GM18873 (cell line): ENCODE results near the gene OR5K2.
A peak's percentile ranks its signal among the peaks of the same experiment; 100 is the strongest.

Experiments
- ATAC-seq: cut with Tn5 transposase; IDR thresholded peaks from one replicate; pipeline ENCODE4 v1.9.1; 2021; ENCODE audit warnings: mild to moderate bottlenecking, moderate library complexity, moderate number of reproducible peaks; ENCODE audit not compliant: unreplicated experiment, low FRiP score

OR5K2 gene

DNA sequence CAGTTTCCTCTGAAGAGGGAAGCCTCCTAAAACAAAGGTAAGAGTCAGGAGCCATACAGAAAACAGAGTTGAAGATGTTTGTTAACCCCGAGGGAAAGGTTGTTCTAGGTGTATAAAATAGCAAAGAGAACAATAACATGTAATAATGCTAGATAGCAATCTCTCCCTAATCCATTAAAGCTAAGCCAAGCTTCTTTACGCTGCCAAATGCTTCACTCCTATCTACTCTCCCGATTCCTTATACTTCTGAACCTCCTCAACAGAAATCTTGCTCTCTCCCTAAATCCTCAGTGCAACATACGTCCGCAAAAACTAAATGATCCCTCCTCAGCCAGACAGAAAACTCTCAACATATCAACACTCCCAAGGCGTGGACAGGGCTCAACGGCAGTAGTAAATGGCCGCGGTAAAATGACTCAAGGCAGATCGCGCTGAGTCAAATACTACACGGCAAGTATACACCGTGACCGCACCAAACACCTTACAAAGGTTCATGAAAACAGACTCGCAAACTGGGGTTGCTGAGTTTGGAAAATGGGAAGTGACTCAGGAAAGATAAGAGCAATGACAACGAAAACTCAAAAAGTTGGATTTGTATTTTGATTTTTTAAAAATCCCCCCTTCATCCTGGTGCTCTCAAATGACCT is 24.5 kb downstream of the OR5K2 start:
- peak; percentile 40 for ATAC-seq

DNA sequence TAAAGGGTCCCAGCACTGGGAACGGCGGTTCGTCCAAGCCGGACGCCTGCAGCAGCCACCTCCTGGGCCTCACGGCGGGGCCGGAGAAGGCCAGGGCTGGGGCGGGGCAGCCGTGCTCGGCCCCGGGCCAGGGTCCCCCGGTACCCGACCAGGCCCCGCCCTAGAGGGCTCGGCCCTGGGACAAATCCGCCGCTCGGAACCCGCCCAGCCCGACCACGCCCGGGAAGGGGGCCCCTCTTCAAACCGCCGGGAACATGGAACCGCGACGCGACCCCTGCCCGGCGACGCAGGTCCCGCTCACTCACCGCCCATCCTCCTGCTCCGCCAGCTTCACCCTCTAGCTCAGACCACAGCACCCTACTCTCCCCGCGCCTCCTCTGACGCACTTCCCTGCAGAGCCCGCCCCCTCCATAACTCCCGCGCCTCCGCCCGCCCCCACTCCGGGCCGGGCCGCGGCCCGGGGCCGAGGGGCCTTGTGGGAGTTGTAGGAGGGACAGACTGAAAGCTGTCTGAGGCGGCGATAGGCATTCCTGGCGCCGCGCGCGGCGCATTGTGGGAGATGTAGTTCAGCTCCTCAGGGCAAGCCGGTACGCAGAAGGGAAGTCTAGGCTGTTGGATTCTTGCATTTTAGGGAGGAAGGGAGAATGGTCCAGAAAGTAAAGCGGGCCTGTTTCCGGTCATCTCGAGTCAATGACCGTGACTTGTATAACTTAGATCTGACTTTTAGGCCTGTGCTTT is 25.2 kb downstream of the OR5K2 start, which contains the start of gene CLDND1:
Gene CLDND1, minus strand, starts transcription at position 359 of the 738 bp plus-strand sequence. CDS start 1,478 bp downstream, outside the sequence.
- ATAC-seq = peak; percentile 79

DNA sequence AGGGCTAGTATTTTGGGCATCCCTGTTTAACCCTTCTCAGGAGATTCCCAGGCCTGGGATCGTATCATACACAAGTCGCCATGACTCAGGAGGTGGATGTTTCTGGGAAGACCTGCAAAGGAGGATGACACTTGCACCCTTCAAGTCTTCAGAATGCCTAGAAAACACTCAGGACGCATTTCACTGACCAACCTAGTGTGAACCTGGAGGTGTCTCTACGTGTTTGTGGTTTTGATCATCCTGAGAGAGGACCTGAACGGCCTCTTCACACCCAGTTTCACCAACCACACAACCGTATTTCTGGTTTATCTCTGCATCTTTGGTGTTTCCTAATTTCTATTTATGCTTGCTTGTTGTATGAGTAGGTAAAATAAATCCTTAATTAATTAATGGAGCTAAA is 28.0 kb downstream of the OR5K2 start:
- ATAC-seq = no peak

DNA sequence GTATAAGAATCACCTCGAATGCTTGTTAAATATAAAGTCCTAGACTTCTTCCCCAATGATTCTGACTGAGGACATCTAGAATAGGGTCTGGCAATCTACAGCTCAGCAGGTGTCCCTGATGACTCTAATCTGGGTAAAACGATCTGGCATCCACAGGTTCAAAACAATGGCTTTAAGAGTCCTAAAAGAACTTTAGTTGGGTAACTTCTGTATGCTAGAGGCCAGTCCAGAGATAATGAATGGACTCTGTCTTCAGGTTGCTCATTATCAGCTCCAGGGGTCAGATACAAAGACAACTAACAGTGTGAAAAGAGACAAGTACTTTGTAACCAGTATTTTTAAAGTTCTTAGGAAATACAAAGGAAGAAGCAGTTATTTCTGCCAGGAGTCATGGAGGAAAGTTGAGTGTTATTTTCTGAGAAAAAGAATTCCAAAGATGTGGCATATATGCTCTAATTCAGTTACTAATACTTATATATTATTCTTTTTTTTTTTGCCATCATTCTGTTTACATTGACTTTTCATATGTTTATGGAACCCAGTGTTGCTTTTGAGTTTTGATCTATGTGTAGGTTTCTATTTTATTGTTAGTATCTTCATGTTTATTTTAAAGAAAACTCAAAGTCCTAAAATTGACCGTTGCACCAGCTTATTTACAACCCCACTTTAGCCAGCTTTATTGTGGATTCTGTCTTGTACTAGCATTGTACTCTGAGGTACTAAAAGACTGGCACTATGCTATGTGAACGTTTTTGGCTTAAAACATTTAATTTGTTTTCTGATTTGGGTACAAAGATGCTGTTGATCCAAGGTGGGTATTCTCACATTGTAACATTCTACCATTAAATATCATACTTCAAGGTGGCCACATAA is 31.2 kb downstream of the OR5K2 start:
- no peak for ATAC-seq

DNA sequence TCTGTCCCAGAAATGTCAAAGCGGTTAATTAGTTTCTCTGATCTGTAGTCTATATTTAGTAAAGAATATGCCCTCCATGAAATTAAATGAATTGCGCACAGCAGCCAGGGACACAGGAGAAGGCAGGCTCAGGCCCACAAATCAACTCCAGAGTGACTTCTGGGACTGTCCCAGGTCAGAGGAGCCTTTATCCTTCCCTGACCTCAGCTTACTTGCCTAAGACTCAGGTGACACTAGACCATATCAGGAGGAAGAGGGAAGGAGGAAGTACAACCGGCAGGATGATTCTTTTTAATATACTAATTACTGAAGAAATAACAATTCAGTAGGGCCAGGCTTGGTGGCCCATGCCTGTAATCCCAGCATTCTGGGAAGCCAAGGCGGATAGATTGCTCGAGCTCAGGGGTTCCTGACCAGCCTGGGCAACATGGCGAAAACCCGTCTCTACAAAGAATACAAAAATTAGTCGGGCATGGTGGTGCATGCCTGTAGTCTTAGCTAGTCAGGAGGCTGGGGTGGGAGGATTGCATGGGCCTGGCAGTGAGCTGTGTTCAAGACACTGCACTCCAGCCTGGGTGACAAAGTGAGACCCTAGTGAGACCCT is 32.5 kb downstream of the OR5K2 start:
- no peak for ATAC-seq

DNA sequence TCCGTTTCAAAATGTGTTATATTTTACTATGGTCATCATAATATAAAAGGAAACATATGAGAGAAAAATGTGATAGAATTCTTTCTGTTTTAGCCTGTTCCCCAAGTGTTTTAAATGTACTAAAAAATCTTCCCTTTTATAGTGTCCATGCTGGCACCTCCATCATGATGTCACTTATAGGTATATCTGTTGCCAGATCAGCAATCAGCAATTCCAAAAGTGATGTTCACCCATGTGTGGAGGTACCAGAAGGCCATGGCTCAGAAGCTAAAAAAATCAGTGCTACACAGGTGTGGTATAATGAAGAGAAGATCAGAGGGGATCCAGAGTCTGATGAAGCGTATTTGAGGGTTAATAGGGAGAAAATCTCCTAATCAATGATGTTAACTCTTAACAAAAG is 33.2 kb downstream of the OR5K2 start:
- ATAC-seq = no peak

DNA sequence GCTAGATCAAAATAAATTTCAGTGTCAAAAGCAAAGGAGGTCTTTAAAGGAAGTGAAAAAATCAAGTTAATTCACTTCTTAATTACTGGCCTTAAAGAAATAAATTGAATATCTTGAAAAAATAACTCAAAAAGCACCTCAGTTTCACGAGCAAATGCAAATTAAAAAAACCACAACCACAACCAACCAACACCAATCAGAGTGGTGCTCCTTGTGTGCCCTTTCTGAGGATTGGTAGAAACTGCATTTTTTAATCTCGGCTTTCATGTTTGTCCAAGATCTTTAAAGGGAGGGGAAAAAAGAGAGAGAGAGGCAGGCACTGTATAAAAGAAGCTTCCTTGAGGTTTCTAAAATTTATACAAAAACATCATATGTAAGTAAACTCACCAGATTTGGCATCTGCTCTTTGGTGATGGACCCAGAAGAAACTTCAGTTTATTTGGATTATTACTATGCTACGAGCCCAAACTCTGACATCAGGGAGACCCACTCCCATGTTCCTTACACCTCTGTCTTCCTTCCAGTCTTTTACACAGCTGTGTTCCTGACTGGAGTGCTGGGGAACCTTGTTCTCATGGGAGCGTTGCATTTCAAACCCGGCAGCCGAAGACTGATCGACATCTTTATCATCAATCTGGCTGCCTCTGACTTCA is 34.3 kb downstream of the OR5K2 start, which contains the start of gene GPR15:
Gene GPR15, plus strand, starts transcription at position 357 of the 653 bp plus-strand sequence. Its CDS starts 56 bp downstream, at position 413.
- peak; percentile 22 for ATAC-seq

DNA sequence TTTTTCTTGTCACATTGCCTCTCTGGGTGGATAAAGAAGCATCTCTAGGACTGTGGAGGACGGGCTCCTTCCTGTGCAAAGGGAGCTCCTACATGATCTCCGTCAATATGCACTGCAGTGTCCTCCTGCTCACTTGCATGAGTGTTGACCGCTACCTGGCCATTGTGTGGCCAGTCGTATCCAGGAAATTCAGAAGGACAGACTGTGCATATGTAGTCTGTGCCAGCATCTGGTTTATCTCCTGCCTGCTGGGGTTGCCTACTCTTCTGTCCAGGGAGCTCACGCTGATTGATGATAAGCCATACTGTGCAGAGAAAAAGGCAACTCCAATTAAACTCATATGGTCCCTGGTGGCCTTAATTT is 34.8 kb downstream of the OR5K2 start:
- no peak for ATAC-seq

DNA sequence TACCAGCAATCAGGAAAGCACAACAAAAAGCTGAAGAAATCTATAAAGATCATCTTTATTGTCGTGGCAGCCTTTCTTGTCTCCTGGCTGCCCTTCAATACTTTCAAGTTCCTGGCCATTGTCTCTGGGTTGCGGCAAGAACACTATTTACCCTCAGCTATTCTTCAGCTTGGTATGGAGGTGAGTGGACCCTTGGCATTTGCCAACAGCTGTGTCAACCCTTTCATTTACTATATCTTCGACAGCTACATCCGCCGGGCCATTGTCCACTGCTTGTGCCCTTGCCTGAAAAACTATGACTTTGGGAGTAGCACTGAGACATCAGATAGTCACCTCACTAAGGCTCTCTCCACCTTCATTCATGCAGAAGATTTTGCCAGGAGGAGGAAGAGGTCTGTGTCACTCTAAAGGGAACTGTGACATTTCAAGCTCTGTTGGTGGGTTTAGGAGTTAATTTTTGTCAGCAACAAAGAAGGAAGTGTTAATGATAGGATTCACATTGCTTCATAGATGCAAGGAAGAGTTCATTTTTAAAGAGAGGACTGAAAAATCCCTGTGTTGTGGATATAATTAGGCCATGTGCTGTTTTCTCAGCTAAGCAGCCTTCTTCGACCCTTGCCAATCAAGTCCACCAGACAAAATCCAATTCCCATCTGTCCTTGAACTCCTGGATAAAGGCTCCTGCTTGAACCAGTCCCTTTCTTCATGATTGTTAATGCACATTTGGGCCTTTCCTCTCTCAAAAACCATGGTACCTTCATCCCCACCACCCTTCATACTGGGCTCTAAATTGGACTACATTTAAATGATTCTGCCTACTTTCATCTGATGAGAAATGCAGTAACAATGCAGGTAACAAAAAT is 35.5 kb downstream of the OR5K2 start:
- no peak for ATAC-seq

DNA sequence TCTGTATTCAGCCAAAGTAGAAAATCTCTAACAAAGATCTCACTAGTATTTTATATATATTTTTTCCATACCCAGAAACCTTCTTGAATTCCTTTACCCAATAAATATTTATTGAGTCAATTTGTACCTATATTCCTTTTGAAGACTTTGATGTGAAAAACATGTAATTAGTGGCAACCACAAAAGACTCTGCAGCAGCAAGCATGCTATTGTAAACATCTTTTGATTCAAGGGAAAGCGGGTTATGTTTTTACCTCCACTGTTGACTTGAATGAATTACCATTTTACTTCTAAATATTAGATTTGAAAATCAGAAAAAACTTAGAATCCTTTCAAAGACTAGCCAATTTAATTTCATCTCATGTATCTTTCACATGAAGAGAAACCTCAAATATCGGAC is 36.7 kb downstream of the OR5K2 start:
- ATAC-seq = no peak

DNA sequence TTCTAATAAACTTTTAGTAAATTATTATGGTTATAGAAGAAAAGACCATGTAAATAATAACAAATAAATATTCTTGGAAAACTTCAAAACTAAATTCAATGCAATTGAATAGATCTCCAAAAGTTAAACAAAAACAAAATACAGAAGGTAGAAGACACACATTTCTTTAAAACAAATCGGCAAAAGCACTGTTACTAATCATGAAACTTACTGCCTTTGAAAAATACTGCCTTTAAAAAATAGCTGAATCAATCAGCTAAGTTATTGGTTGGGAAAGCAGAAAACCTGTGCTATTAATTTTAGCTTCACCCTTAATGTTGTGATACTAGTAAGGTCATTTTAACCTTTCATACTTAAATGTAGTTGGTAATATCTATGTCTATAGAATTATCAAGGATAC is 37.3 kb downstream of the OR5K2 start:
- ATAC-seq = no peak

DNA sequence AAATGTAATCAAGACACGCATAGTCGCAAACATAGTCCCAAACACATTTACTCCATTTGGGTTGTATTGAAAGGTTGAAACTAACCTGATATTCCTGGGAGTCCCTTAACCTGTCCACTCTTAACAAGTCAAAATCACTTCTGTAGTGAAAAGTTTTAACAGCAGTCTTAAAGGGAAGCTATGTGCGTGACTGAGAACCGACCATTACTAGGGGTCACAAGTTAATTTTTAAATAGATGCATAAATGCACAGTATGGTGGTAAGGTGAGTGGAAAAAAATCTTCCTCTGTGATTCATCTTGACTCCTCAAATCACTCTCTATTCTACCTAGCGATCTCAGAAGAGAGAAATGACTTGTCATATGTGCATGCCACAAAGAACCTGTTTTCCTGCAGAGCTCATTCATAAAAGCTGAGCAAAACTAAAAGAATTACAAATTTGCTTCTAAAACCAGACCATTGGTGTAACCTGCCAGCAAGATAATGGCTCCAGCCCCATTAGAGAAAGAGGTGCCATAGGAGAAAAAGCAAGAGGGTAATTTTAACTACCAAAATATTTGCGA is 39.1 kb downstream of the OR5K2 start:
- peak; percentile 82 for ATAC-seq

DNA sequence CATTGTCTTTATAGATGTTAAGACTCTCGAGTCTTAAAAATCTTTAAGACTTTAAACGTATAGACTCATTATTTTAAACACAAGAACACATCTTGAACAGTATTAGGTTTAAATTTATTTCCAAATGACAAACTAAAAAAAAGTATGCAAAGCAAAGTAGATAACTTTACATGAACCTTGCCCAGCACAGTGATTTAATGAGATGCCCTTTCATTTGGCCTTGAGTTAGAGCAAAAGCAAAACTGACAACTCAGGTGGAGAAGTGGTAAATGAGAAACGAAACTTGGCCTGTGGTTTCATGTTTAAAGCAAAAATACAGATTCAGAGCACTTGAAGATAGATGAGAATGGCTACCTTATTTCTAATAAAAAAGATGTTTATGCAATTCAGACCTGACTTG is 42.9 kb downstream of the OR5K2 start:
- peak; percentile 30 for ATAC-seq

DNA sequence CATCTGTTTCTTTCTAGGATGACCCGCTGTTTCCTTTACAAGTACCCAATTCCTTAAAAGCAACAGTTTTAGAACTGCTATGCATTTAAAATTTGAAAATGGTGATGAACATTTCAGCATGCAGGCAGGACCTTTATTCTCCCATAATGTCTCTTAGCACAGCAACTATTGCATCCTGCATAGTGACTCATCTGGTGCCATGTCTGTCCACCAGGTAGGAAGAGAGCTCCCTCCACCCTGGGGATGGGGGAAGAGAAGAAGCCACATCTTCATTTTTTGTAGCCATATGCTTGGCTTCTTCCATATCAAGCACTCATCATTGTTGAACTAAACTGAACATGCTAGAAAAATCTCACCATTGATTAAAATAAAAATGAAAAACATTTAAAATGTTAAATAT is 44.2 kb downstream of the OR5K2 start:
- ATAC-seq = no peak

DNA sequence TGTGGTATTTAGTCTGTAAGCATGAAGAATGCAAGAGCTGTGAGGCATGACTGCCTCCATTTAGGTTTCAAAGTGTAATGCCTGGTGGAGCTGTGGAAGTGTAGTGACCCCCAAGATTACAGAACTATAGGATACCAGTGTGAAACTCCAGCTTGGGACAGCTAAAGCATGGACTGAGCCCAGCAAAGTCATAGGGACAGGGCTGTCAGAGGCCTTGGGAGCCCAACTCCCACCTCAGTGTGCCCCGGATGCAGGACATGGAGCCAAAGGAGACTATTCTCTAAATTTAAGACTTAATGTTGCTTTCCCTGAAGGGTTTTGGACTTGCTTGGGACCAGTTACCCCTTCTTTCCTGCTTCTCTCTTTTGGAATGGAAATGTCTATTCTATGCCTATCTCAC is 45.1 kb downstream of the OR5K2 start:
- no peak for ATAC-seq

DNA sequence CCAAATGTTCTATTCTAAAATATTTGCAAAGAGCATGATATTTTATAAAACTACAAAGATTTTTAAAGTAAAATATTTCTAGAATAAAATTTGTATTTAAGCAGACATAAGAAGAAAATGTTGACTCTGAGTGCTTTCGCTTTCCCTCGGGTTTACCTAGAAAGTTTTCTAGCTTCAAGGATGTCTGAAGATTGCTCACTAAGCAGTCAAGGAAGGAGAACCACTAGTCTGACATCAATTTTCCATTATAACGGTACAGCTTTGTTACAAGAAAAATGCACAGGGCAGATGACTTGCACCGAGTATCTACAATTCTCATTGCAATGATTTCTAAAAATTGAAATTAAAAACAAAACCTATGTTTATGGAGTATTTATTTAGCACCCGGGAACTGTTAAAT is 48.5 kb downstream of the OR5K2 start:
- ATAC-seq = peak; percentile 44
